H1 (cell line): Measurements from ENCODE around the gene CLEC2A. TPM values are rescaled to one million over a fixed set of nuclear protein-coding genes. Genes with fewer than 3 reads are reported as not detected.

Source experiments
- CTCF ChIA-PET: fragments of 300-600 bp; sonication (Branson Sonifier 250); formaldehyde crosslinking; loops from one replicate; lab custom pipeline; 2021; ENCODE audit not compliant: partially characterized antibody; lab: Charles Lee
- POLR2A ChIA-PET: fragments of 300-600 bp; sonication (Branson Sonifier 250); formaldehyde crosslinking; loops from one replicate; lab custom pipeline; 2021; ENCODE audit warnings: inconsistent platforms; ENCODE audit not compliant: partially characterized antibody; lab: Charles Lee
- DNase-seq, 2 experiments: peaks; one replicate each; pipeline versions ENCODE4 v3.0.0 to v3.0.0-alpha.2; 2010 to 2022; ENCODE audit warnings: low spot score in 2 of 2, low read depth in 1 of 2, mixed read lengths in 1 of 2
- FAIRE-seq: peaks from 2 replicates; lab custom pipeline; 2011; peaks lifted over from hg19 to GRCh38; lab: Jason Lieb, UNC
- H2AFZ ChIP-seq: 2 replicates; pipeline ENCODE4 v1.8.1; 2012; ENCODE audit warnings: low read length, inconsistent platforms
- H2AK5ac ChIP-seq: 2 replicates; pipeline ENCODE4 v1.6.1; 2013; ENCODE audit warnings: low read depth, low read length
- H2BK120ac ChIP-seq: replicated peaks from 2 replicates; pipeline ENCODE3; 2013; ENCODE audit warnings: low read depth, low read length, inconsistent platforms
- H2BK12ac ChIP-seq: 2 replicates; pipeline ENCODE4 v1.6.1; 2013; ENCODE audit warnings: low read depth, low read length
- H2BK15ac ChIP-seq: 2 replicates; pipeline ENCODE4 v1.6.1; 2013; ENCODE audit warnings: low read length
- H2BK20ac ChIP-seq: 2 replicates; pipeline ENCODE4 v1.6.1; 2013; ENCODE audit warnings: low read length
- H2BK5ac ChIP-seq: 2 replicates; pipeline ENCODE4 v1.6.1; 2013; ENCODE audit warnings: low read depth, low read length
- H3K14ac ChIP-seq: 2 replicates; pipeline ENCODE4 v1.6.1; 2013; ENCODE audit warnings: inconsistent platforms; ENCODE audit not compliant: insufficient read length
- H3K18ac ChIP-seq: 2 replicates; pipeline ENCODE4 v1.6.1; 2013; ENCODE audit warnings: low read length; ENCODE audit errors: extremely low read depth
- H3K23ac ChIP-seq: 2 replicates; pipeline ENCODE4 v1.6.1; 2013; ENCODE audit warnings: inconsistent platforms; ENCODE audit not compliant: insufficient read length
- H3K23me2 ChIP-seq: 2 replicates; pipeline ENCODE4 v1.6.1; 2013; ENCODE audit warnings: low read depth, low read length
- H3K27ac ChIP-seq: 2 replicates; pipeline ENCODE4 v1.6.1; 2011; ENCODE audit warnings: low read depth, low read length, inconsistent platforms
- H3K27me3 ChIP-seq, 4 experiments: replicated peaks in 1 of 4; 1 replicate in 1 of 4; 2 replicates in 3 of 4; pipeline versions ENCODE4 v1.6.1 to v1.8.1; 2011 to 2013; ENCODE audit warnings: low read length in 3 of 4, mild to moderate bottlenecking in 3 of 4, inconsistent platforms in 2 of 4, mixed read lengths in 2 of 4, moderate library complexity in 1 of 4; ENCODE audit not compliant: control insufficient read depth in 3 of 4, insufficient read depth in 3 of 4; ENCODE audit errors: extremely low read depth in 1 of 4
- H3K36me3 ChIP-seq, 4 experiments: 2 replicates each; pipeline versions ENCODE4 v1.6.1 to v1.8.1; 2011 to 2013; ENCODE audit warnings: mild to moderate bottlenecking in 4 of 4, low read length in 3 of 4, moderate library complexity in 2 of 4, control low read depth in 1 of 4, inconsistent platforms in 1 of 4; ENCODE audit not compliant: insufficient read depth in 4 of 4, control insufficient read depth in 2 of 4
- H3K4ac ChIP-seq: replicated peaks from 2 replicates; pipeline ENCODE3; 2013; ENCODE audit warnings: low read length, low read depth, mixed read lengths, inconsistent platforms; ENCODE audit not compliant: insufficient read length
- H3K4me1 ChIP-seq, 4 experiments: replicated peaks in 1 of 4; 1 replicate in 1 of 4; 2 replicates in 3 of 4; pipeline versions ENCODE4 v1.6.1 to v1.8.1; 2011 to 2013; ENCODE audit warnings: low read length in 3 of 4, inconsistent platforms in 2 of 4, mixed read lengths in 1 of 4; ENCODE audit not compliant: insufficient read depth in 4 of 4, control insufficient read depth in 3 of 4
- H3K4me2 ChIP-seq, 2 experiments: 2 replicates each; pipeline versions ENCODE4 v1.6.1 to v1.8.1; 2011 to 2013; ENCODE audit warnings: low read depth in 2 of 2, low read length in 2 of 2, control low read depth in 1 of 2, inconsistent platforms in 1 of 2, mild to moderate bottlenecking in 1 of 2; ENCODE audit not compliant: insufficient read depth in 1 of 2
- H3K4me3 ChIP-seq, 4 experiments: fragments of 200-600, 300-600 bp in 1 of 4; sonication (generic), shearing (Covaris generic), sonication (Bioruptor Twin) in 1 of 4; 2 replicates each; pipeline versions ENCODE4 v1.5.1 to v1.8.1; 2011 to 2016; ENCODE audit warnings: low read length in 4 of 4, low read depth in 3 of 4, control low read depth in 2 of 4, inconsistent platforms in 2 of 4, mild to moderate bottlenecking in 2 of 4, mixed read lengths in 1 of 4, moderate library complexity in 1 of 4; ENCODE audit not compliant: insufficient read depth in 2 of 4; ENCODE audit errors: extremely low read depth in 1 of 4
- H3K56ac ChIP-seq: replicated peaks from 2 replicates; pipeline ENCODE3; 2013; ENCODE audit warnings: low read depth, mild to moderate bottlenecking, mixed read lengths, low read length, inconsistent platforms; ENCODE audit not compliant: insufficient read length
- H3K79me1 ChIP-seq: 2 replicates; pipeline ENCODE4 v1.6.1; 2013; ENCODE audit warnings: low read depth, low read length, control low read depth
- H3K79me2 ChIP-seq, 2 experiments: 2 replicates each; pipeline versions ENCODE4 v1.6.1 to v1.8.1; 2012 to 2013; ENCODE audit warnings: low read length in 2 of 2, mild to moderate bottlenecking in 2 of 2, inconsistent platforms in 1 of 2; ENCODE audit not compliant: insufficient read depth in 2 of 2, control insufficient read depth in 1 of 2
- H3K9ac ChIP-seq, 4 experiments: replicated peaks in 1 of 4; 1 replicate in 1 of 4; 2 replicates in 3 of 4; pipeline versions ENCODE4 v1.6.1 to v1.8.1; 2011 to 2013; ENCODE audit warnings: low read depth in 3 of 4, low read length in 3 of 4, control low read depth in 2 of 4, mild to moderate bottlenecking in 2 of 4, moderate library complexity in 2 of 4, inconsistent platforms in 1 of 4; ENCODE audit errors: extremely low read depth in 1 of 4
- H3K9me3 ChIP-seq, 2 experiments: 2 replicates each; pipeline versions ENCODE4 v1.6.1 to v1.8.1; 2012 to 2013; ENCODE audit warnings: mild to moderate bottlenecking in 2 of 2, moderate library complexity in 2 of 2, control low read depth in 1 of 2, inconsistent platforms in 1 of 2, low read depth in 1 of 2, low read length in 1 of 2, mixed read lengths in 1 of 2; ENCODE audit not compliant: insufficient read depth in 2 of 2
- H4K20me1 ChIP-seq, 2 experiments: replicated peaks in 1 of 2; 2 replicates each; pipeline versions ENCODE3 to v1.8.1; 2011 to 2013; ENCODE audit warnings: inconsistent platforms in 2 of 2, low read length in 2 of 2, mild to moderate bottlenecking in 1 of 2; ENCODE audit not compliant: insufficient read depth in 2 of 2, control insufficient read depth in 1 of 2
- H4K5ac ChIP-seq: 2 replicates; pipeline ENCODE4 v1.6.1; 2013; ENCODE audit warnings: low read length, low read depth, mixed read lengths, inconsistent platforms; ENCODE audit not compliant: insufficient read length
- H4K8ac ChIP-seq: 2 replicates; pipeline ENCODE4 v1.8.0; 2013; ENCODE audit warnings: mild to moderate bottlenecking, moderate library complexity, low read length, inconsistent platforms; ENCODE audit not compliant: insufficient read depth; ENCODE audit errors: extremely low read depth
- H4K91ac ChIP-seq: replicated peaks from 2 replicates; pipeline ENCODE3; 2013; ENCODE audit warnings: low read length, mixed read lengths, inconsistent platforms; ENCODE audit not compliant: insufficient read length
- GTF2F1 ChIP-seq: IDR thresholded peaks from 2 replicates; pipeline ENCODE4 v1.6.1; 2012; ENCODE audit warnings: low read depth, low read length, improper control_type of control experiment, borderline replicate concordance
- HDAC2 ChIP-seq, 2 experiments: fragments of 300-600 bp in 1 of 2; sonication (generic) in 1 of 2; IDR thresholded peaks; 2 replicates each; pipeline ENCODE4 v1.6.1; 2011 to 2012; ENCODE audit warnings: low read depth in 2 of 2, low read length in 2 of 2, mild to moderate bottlenecking in 2 of 2, moderate library complexity in 2 of 2, borderline replicate concordance in 1 of 2, inconsistent platforms in 1 of 2
- JUND ChIP-seq: IDR thresholded peaks from 2 replicates; pipeline ENCODE4 v1.6.1; 2011; ENCODE audit warnings: mild to moderate bottlenecking, improper control_type of control experiment, low read length
- SP4 ChIP-seq: IDR thresholded peaks from 2 replicates; pipeline ENCODE4 v1.6.1; 2012; ENCODE audit warnings: low read length, inconsistent platforms
- TAF1 ChIP-seq: IDR thresholded peaks from 2 replicates; pipeline ENCODE4 v1.6.1; 2011; ENCODE audit warnings: mild to moderate bottlenecking, low read depth, low read length
- TBP ChIP-seq: IDR thresholded peaks from 2 replicates; pipeline ENCODE4 v1.6.1; 2011; ENCODE audit warnings: low read depth, low read length, improper control_type of control experiment
- USF2 ChIP-seq: IDR thresholded peaks from 2 replicates; pipeline ENCODE4 v1.6.1; 2011; ENCODE audit warnings: low read length, improper control_type of control experiment
- YY1 ChIP-seq: IDR thresholded peaks from 2 replicates; pipeline ENCODE4 v1.6.1; 2011; ENCODE audit warnings: low read depth, mild to moderate bottlenecking, low read length
- WGBS, 2 experiments: shearing (Covaris generic) in 1 of 2; methylation state at CpG; one replicate each; pipeline versions ENCODE4 v1.1.6 to v1.1.7; 2013 to 2015; ENCODE audit warnings: low lambda C conversion rate in 2 of 2, mixed read lengths in 2 of 2, inconsistent platforms in 1 of 2, low coverage in 1 of 2, missing lambda C conversion rate in 1 of 2; ENCODE audit not compliant: insufficient replicate concordance in 2 of 2, insufficient coverage in 1 of 2, insufficient read length in 1 of 2; ENCODE audit errors: extremely low coverage in 1 of 2, missing lambda C conversion rate in 1 of 2; 5-methylcytosine and 5-hydroxymethylcytosine counted together
- polyA plus RNA-seq, 7 experiments: library from polyadenylated mRNA; depleted of rRNA in 3 of 7; stranded (reverse) in 5 of 7; unstranded in 2 of 7; fragments of >200 nt in 5 of 7; fragments of 200-250 nt in 2 of 7; gene quantifications; 1 replicate in 5 of 7; 2 replicates in 1 of 7; 4 replicates in 1 of 7; pipeline versions ENCODE4 v1.2.1 to v1.2.3, GENCODE V29; 2011 to 2013; ENCODE audit warnings: missing spikeins in 2 of 7, mixed read lengths in 2 of 7
- total RNA-seq: library from RNA; stranded (reverse); fragmentation: NEBNext Ultra II Directional; extraction: Animal tissue kit (Norgen Biotek cat#: 25700); gene quantifications from 2 replicates; pipeline ENCODE4 v1.2.1, GENCODE V29; 2021

Gene CLEC2A
- total and polyA plus RNA-seq, 2 of the 8 experiments (the other 6 are each of a cell fraction or from before 2014, with no cell fraction given): 0.63 to 3.7 TPM

DNA sequence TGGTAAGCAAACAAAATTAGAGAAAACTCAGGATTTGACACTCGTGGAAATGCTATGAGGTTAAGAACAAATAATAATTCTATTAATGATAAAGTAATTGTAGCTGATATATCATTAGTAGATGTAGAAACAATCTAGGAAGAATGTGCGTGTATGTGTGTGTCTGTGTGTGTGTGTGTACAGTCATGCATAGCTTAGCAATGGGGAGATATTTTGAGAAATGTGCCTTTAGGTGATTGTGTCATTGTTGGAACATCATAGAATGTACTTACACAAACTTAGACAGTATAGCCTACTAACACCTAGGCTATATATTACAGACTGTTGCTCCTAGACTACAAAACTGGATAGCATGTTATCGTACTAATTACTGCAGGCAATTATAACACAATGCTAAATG lies 5.3 kb downstream of the CLEC2A start:
- no peak overlapping the region for H3K4me3 ChIP-seq
- no peak overlapping the region for H3K9ac ChIP-seq
- 86% methylated on average over 3 of the region's 3 CpGs; no CpG with 5 or more reads in 1 of the 2 experiments for WGBS, 2 experiments
- H3K79me1 ChIP-seq: no peaks in the 10 kb centered on the region
- H2AFZ ChIP-seq: no peak overlapping the region
- H2BK20ac ChIP-seq: no peak overlapping the region
- no peak overlapping the region for H3K23ac ChIP-seq
- no peak overlapping the region for H3K18ac ChIP-seq
- FAIRE-seq (no peak), DNase-seq (no peak)
- no peak overlapping the region for H3K14ac ChIP-seq
- CTCF ChIA-PET: interaction anchor here (0.7 to 1.4 kb wide), 9 partner anchors 12 to 479 kb away, joined by 3 to 10 read pairs (median 3); no protein-coding TSS in a partner anchor
- no peak overlapping the region for H4K8ac ChIP-seq
- no peak overlapping the region for H3K56ac ChIP-seq
- H3K4me2 ChIP-seq: no peak overlapping the region
- H4K91ac ChIP-seq: no peak overlapping the region
- H4K5ac ChIP-seq: no peak overlapping the region
- no peak overlapping the region for H2BK120ac ChIP-seq
- no peaks in the 10 kb centered on the region for H3K79me2 ChIP-seq
- H3K4ac ChIP-seq: no peak overlapping the region
- no peaks in the 10 kb centered on the region for H4K20me1 ChIP-seq
- no peak overlapping the region for H3K27ac ChIP-seq
- no peaks in the 10 kb centered on the region for H3K23me2 ChIP-seq
- H3K4me1 ChIP-seq: no peaks in the 10 kb centered on the region
- TF ChIP-seq SP4 (no peak), YY1 (no peak), HDAC2 (IDR thresholded peaks at IDR 0.05; ENCODE audit: borderline replicate concordance in 1 of 2, low read depth in 2 of 2, low read length in 2 of 2) (no peak), TAF1 (no peak), JUND (no peak), USF2 (no peak), GTF2F1 (no peak), TBP (no peak)
- no peak overlapping the region for H2AK5ac ChIP-seq
- H3K9me3 ChIP-seq: no peaks in the 10 kb centered on the region
- POLR2A ChIA-PET: no interaction called here
- H3K27me3 ChIP-seq: no peaks in the 10 kb centered on the region
- no peak overlapping the region for H2BK5ac ChIP-seq
- H2BK12ac ChIP-seq: no peak overlapping the region
- H3K36me3 ChIP-seq: no peaks in the 10 kb centered on the region
- no peak overlapping the region for H2BK15ac ChIP-seq
